Neutrophil (primary cell): ENCODE results near the gene NKAIN4.

Experiments
- H3K27ac ChIP-seq: fragments of 200-600 bp; sonication (generic); 2 replicates; pipeline ENCODE4 v1.5.1; 2016; ENCODE audit warnings: mild to moderate bottlenecking, moderate library complexity
- H3K27me3 ChIP-seq: fragments of 200-600 bp; sonication (generic); 2 replicates; pipeline ENCODE4 v1.6.0; 2016; ENCODE audit warnings: mild to moderate bottlenecking
- H3K36me3 ChIP-seq: fragments of 200-600 bp; sonication (generic); 2 replicates; pipeline ENCODE4 v1.5.1; 2017
- H3K4me1 ChIP-seq, 2 experiments: fragments of 200-600 bp in 1 of 2; sonication (generic) in 1 of 2; 1 replicate in 1 of 2; 2 replicates in 1 of 2; pipeline versions ENCODE4 v1.5.1 to v1.6.1; 2013 to 2016; ENCODE audit warnings: low read depth in 1 of 2, low read length in 1 of 2, mild to moderate bottlenecking in 1 of 2, moderate library complexity in 1 of 2; ENCODE audit not compliant: control insufficient read depth in 1 of 2, insufficient read depth in 1 of 2
- H3K4me3 ChIP-seq, 2 experiments: fragments of 200-600 bp in 1 of 2; sonication (generic) in 1 of 2; 1 replicate in 1 of 2; 2 replicates in 1 of 2; pipeline ENCODE4 v1.5.1; 2013 to 2016; ENCODE audit warnings: low read depth in 1 of 2, low read length in 1 of 2, mild to moderate bottlenecking in 1 of 2, moderate library complexity in 1 of 2
- H3K9me3 ChIP-seq: fragments of 200-600 bp; sonication (generic); 2 replicates; pipeline ENCODE4 v1.5.1; 2016
- CTCF ChIP-seq: fragments of 200-600 bp; sonication (generic); IDR thresholded peaks from 2 replicates; pipeline ENCODE4 v1.5.1; 2016; ENCODE audit warnings: antibody characterized with exemption

Gene NKAIN4

GRCh38 chr20:63254232-63254605 is at the start of gene NKAIN4:
NKAIN4 (minus strand) TSS chr20:63254463; CDS start chr20:63254450, 13 bp downstream.
- TF ChIP-seq CTCF, result no peak
- Histone ChIP-seq H3K4me3 (no peak within 1 kb of the TSS), H3K27me3 (peaks cover 97% of the 10 kb centered on the region), H3K4me1 (no peaks in the 10 kb centered on the region), H3K36me3 (no peaks in the 10 kb centered on the region), H3K27ac (no peak within 1 kb of the TSS), H3K9me3 (no peaks in the 10 kb centered on the region)

- Histone ChIP-seq H3K4me3 (no peak overlapping the region), H3K27ac (no peak overlapping the region), H3K4me1 (no peaks in the 10 kb centered on the region), H3K27me3 (peaks cover 15% of the 10 kb centered on the region), H3K36me3 (no peaks in the 10 kb centered on the region), H3K9me3 (no peaks in the 10 kb centered on the region)
- no peak for TF ChIP-seq CTCF
These were observed 48.9 kb upstream of the NKAIN4 start for GRCh38 chr20:63303095-63303666.

- Histone ChIP-seq H3K27ac (no peak overlapping the region), H3K27me3 (peaks cover 29% of the 10 kb centered on the region), H3K9me3 (no peaks in the 10 kb centered on the region), H3K4me1 (no peaks in the 10 kb centered on the region), H3K4me3 (no peak overlapping the region), H3K36me3 (no peaks in the 10 kb centered on the region)
- TF ChIP-seq CTCF, result no peak
These were observed 47.4 kb upstream of the NKAIN4 start for GRCh38 chr20:63301671-63302070.

GRCh38 chr20:63298731-63299312 is 44.6 kb upstream of the NKAIN4 start:
- Histone ChIP-seq H3K27ac (no peak overlapping the region), H3K36me3 (no peaks in the 10 kb centered on the region), H3K27me3 (peaks cover 58% of the 10 kb centered on the region), H3K9me3 (no peaks in the 10 kb centered on the region), H3K4me1 (no peaks in the 10 kb centered on the region), H3K4me3 (no peak overlapping the region)
- TF ChIP-seq CTCF, result no peak

- Histone ChIP-seq H3K9me3 (no peaks in the 10 kb centered on the region), H3K36me3 (no peaks in the 10 kb centered on the region), H3K27me3 (peaks cover 66% of the 10 kb centered on the region), H3K27ac (no peak overlapping the region), H3K4me1 (no peaks in the 10 kb centered on the region), H3K4me3 (no peak overlapping the region)
- TF ChIP-seq CTCF, result no peak
These were observed 43.7 kb upstream of the NKAIN4 start for GRCh38 chr20:63297796-63298572.
